Tibial nerve (tissue), 4 donors: ENCODE results near the gene ADGRG1.

Experiments
- CTCF ChIP-seq, 5 experiments: fragments of 200-600 bp in 3 of 5; fragments of 450-650 bp in 2 of 5; sonication (generic) in 3 of 5; IDR thresholded peaks; one replicate each; pipeline ENCODE4 v1.5.1; 2016 to 2019; ENCODE audit warnings: antibody characterized with exemption in 5 of 5, mild to moderate bottlenecking in 3 of 5, moderate library complexity in 2 of 5
- EP300 ChIP-seq, 2 donors: sonication (generic); formaldehyde crosslinking; IDR thresholded peaks; one replicate each; pipeline ENCODE4 v1.6.1; 2017; ENCODE audit warnings: antibody characterized with exemption in 2 of 2, mild to moderate bottlenecking in 1 of 2
- POLR2A ChIP-seq, 2 donors: fragments of 450-650 bp; IDR thresholded peaks; one replicate each; pipeline ENCODE4 v1.6.1; 2017; ENCODE audit warnings: antibody characterized with exemption in 2 of 2, mild to moderate bottlenecking in 2 of 2, moderate library complexity in 2 of 2

- no peak for TF ChIP-seq CTCF (IDR thresholded peaks at IDR 0.05)
- TF ChIP-seq POLR2A (IDR thresholded peaks at IDR 0.05), result no peak
- TF ChIP-seq EP300 (IDR thresholded peaks at IDR 0.05), result no peak
These were observed 7.8 kb downstream of the ADGRG1 start for GRCh38 chr16:57636184-57636583.
